ENCODE measurements around the gene MDM1.

MDM1 gene

GRCh38 chr12:68364328-68364727, 32.2 kb upstream of the MDM1 start:
- no peak for TF ChIP-seq CTCF (conservative IDR thresholded peaks at IDR 0.05)
- no peak overlapping the region for H3K27ac ChIP-seq

GRCh38 chr12:68361953-68362352, 29.8 kb upstream of the MDM1 start:
- TF ChIP-seq CTCF (conservative IDR thresholded peaks at IDR 0.05) = no peak
- H3K27ac ChIP-seq = no peak overlapping the region

- no peak overlapping the region for H3K27ac ChIP-seq
- no peak for TF ChIP-seq CTCF (conservative IDR thresholded peaks at IDR 0.05)
These were observed 27.5 kb upstream of the MDM1 start for GRCh38 chr12:68359674-68360073.

GRCh38 chr12:68358532-68359485, 26.6 kb upstream of the MDM1 start:
- peak; percentile 86 for TF ChIP-seq CTCF (conservative IDR thresholded peaks at IDR 0.05)
- peak overlapping the region; percentile 20; the same call in 1 of the 2 replicates for H3K27ac ChIP-seq

GRCh38 chr12:68356986-68357385, 24.8 kb upstream of the MDM1 start:
- no peak for TF ChIP-seq CTCF (conservative IDR thresholded peaks at IDR 0.05)
- H3K27ac ChIP-seq = no peak overlapping the region

- TF ChIP-seq CTCF (conservative IDR thresholded peaks at IDR 0.05) = no peak
- H3K27ac ChIP-seq = no peak overlapping the region
These were observed 24.0 kb upstream of the MDM1 start for GRCh38 chr12:68356060-68356695.

GRCh38 chr12:68354977-68355541, 22.9 kb upstream of the MDM1 start:
- H3K27ac ChIP-seq = no peak overlapping the region
- TF ChIP-seq CTCF (conservative IDR thresholded peaks at IDR 0.05) = no peak
